OCI-LY3 (cell line): ENCODE measurements around the gene UBAC2.

Source experiments
- H2AFZ ChIP-seq: fragments of 200-600, 300-600 bp; shearing (Covaris generic); 2 replicates; pipeline ENCODE4 v1.6.0; 2014; ENCODE audit warnings: antibody characterized with exemption, low read depth, low read length
- H3K27ac ChIP-seq: fragments of 200-600, 300-600 bp; sonication (generic); 2 replicates; pipeline ENCODE4 v1.5.1; 2014; ENCODE audit warnings: mild to moderate bottlenecking, low read length, moderate library complexity, mixed read lengths
- H3K27me3 ChIP-seq: fragments of 200-600, 300-600 bp; sonication (generic); 2 replicates; pipeline ENCODE4 v1.6.1; 2014; ENCODE audit warnings: low read depth, low read length, mixed read lengths
- H3K36me3 ChIP-seq: fragments of 200-600, 300-600 bp; sonication (generic); replicated peaks from 2 replicates; pipeline ENCODE3; 2014; ENCODE audit warnings: low read depth, low read length, mixed read lengths
- H3K4me1 ChIP-seq: fragments of 300-600, 200-600 bp; sonication (generic); 2 replicates; pipeline ENCODE4 v1.6.1; 2014; ENCODE audit warnings: low read length, mixed read lengths
- H3K4me2 ChIP-seq: fragments of 200-600, 300-600 bp; sonication (generic); 2 replicates; pipeline ENCODE4 v1.6.1; 2014; ENCODE audit warnings: low read length, mixed read lengths
- H3K4me3 ChIP-seq: fragments of 300-600, 200-600 bp; sonication (generic); 2 replicates; pipeline ENCODE4 v1.5.1; 2014; ENCODE audit warnings: antibody characterized with exemption, mild to moderate bottlenecking, low read length, moderate library complexity
- H3K79me2 ChIP-seq: fragments of 300-600, 200-600 bp; shearing (Covaris generic); 2 replicates; pipeline ENCODE4 v1.6.1; 2014; ENCODE audit warnings: mild to moderate bottlenecking, low read length, mixed read lengths
- H3K9ac ChIP-seq: fragments of 300-600, 200-600 bp; shearing (Covaris generic); 2 replicates; pipeline ENCODE4 v1.6.0; 2014; ENCODE audit warnings: mild to moderate bottlenecking, low read length, moderate library complexity
- H3K9me3 ChIP-seq: fragments of 200-600, 300-600 bp; shearing (Covaris generic); 2 replicates; pipeline ENCODE4 v1.6.1; 2014; ENCODE audit warnings: low read length, mixed read lengths; ENCODE audit not compliant: insufficient read depth
- H4K20me1 ChIP-seq: fragments of 200-600, 300-600 bp; sonication (generic); 2 replicates; pipeline ENCODE4 v1.6.1; 2016; ENCODE audit warnings: low read length, mixed read lengths; ENCODE audit not compliant: insufficient read depth
- EZH2phosphoT487 ChIP-seq: fragments of 200-600 bp; shearing (Covaris generic); IDR thresholded peaks from 2 replicates; pipeline ENCODE4 v1.6.1; 2018; ENCODE audit warnings: antibody characterized with exemption, mixed run types, low read depth
- TF ChIP-seq, protein P1 (sequence below): fragments of 200-600, 300-600 bp; sonication (generic); IDR thresholded peaks from 2 replicates; pipeline ENCODE4 v1.5.1; 2014; ENCODE audit warnings: antibody characterized with exemption, low read length, low read depth

UBAC2 gene

DNA sequence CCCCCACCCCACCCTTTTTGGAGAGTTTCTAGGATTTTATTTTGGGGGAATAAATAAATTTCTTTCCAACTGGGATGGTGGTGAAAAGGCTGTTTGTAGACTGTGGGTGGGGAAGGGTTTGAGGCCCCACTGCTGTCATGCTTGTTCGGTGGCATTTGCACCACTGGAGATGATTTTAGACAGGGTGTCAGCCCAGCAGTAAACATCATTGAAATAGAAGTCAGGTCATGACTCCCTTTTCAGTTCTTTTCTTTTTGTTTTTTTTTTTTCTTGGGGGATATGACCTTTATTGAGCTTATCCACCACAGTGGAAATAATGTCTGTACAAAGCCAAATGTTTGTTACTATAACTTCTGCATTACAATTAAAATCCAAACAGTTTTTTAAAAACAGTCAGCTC, 14.1 kb downstream of the UBAC2 start:
- H3K36me3 ChIP-seq: peaks cover 6% of the 10 kb centered on the region
- no peaks in the 10 kb centered on the region for H3K9me3 ChIP-seq
- H4K20me1 ChIP-seq: peaks cover 85% of the 10 kb centered on the region
- no peak overlapping the region for H2AFZ ChIP-seq
- H3K4me3 ChIP-seq: no peak overlapping the region
- no peak overlapping the region for H3K27ac ChIP-seq
- peaks cover 45% of the 10 kb centered on the region for H3K79me2 ChIP-seq
- no peak overlapping the region for H3K9ac ChIP-seq
- no peak for TF ChIP-seq EZH2phosphoT487
- TF ChIP-seq, protein P1, sequence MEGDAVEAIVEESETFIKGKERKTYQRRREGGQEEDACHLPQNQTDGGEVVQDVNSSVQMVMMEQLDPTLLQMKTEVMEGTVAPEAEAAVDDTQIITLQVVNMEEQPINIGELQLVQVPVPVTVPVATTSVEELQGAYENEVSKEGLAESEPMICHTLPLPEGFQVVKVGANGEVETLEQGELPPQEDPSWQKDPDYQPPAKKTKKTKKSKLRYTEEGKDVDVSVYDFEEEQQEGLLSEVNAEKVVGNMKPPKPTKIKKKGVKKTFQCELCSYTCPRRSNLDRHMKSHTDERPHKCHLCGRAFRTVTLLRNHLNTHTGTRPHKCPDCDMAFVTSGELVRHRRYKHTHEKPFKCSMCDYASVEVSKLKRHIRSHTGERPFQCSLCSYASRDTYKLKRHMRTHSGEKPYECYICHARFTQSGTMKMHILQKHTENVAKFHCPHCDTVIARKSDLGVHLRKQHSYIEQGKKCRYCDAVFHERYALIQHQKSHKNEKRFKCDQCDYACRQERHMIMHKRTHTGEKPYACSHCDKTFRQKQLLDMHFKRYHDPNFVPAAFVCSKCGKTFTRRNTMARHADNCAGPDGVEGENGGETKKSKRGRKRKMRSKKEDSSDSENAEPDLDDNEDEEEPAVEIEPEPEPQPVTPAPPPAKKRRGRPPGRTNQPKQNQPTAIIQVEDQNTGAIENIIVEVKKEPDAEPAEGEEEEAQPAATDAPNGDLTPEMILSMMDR: no peak
- no peaks in the 10 kb centered on the region for H3K27me3 ChIP-seq
- no peak overlapping the region for H3K4me2 ChIP-seq
- H3K4me1 ChIP-seq: 0 out of 2 replicates have a peak, but pooled peaks cover 4% of the 10 kb centered on the region

DNA sequence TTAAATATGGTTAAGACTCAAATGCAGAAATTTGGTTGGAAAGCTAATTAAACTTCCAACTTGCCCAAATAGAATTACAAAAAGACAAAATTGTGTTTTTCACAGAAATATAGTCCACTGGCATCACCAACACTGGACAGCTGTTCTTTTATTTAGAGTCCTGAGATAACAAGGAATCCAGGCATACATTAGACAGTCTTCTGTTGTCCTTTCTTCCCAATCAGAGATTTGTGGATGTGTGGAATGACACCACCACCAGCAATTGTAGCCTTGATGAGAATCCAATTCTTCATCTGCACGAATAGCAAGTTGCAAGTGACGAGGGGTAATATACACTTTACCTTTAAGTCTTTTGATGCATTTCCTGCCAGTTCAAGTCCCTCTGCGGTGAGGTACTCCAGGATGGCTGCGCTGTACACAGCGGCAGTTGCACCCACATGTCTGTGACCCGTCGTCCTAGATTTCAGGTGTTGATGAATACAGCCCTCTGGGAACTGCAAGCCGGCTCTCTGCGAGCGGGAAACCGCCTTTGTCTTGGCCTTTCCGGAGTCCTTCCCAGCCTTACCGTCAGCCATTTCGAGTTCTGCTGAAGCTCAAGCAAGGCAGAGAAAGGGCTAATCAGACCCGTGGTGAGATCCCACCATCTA, 14.7 kb downstream of the UBAC2 start:
- Histone ChIP-seq H4K20me1 (peaks cover 86% of the 10 kb centered on the region), H3K4me3 (no peak overlapping the region), H3K79me2 (peaks cover 45% of the 10 kb centered on the region), H2AFZ (no peak overlapping the region), H3K27me3 (no peaks in the 10 kb centered on the region), H3K4me1 (0 out of 2 replicates have a peak, but pooled peaks cover 4% of the 10 kb centered on the region), H3K9ac (no peak overlapping the region), H3K4me2 (no peak overlapping the region), H3K36me3 (peaks cover 6% of the 10 kb centered on the region), H3K9me3 (no peaks in the 10 kb centered on the region), H3K27ac (no peak overlapping the region)
- TF ChIP-seq, protein P1: no peak
- no peak for TF ChIP-seq EZH2phosphoT487

DNA sequence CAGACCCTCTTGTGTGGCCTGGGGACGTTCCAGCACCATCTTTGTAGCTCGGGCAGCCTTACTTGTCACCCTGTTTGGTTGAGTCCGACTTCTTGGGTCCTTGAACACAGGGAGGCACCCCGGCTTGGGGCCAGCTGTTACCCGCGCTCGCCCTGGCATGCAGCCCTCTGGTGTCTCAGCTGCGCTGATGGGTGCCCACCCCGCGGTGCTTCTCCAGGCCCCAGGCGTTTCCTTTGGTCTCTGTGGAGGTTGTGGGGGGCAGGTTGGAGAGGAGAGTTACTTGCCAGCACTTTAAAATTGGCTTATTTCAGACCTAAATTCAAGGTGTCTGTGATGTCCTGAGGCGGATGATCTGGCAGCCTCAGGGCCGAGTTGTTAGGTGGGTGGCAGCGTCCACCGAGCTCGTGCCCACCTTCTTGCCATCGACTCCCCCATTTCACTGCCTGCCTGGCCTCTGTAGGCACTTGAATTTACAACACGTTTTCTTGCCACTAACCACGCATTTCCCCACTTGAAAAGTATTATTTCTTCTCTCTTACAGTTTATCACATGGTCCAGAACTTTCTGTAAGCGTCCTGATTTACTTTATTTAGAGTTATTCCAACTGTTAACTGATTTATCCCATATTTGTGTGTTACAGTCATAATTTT, 16.9 kb downstream of the UBAC2 start:
- Histone ChIP-seq H3K27ac (no peak overlapping the region), H3K9ac (no peak overlapping the region), H3K4me3 (no peak overlapping the region), H3K4me2 (no peak overlapping the region), H3K4me1 (0 out of 2 replicates have a peak, but pooled peaks cover 4% of the 10 kb centered on the region), H3K9me3 (no peaks in the 10 kb centered on the region), H2AFZ (no peak overlapping the region), H3K36me3 (peaks cover 14% of the 10 kb centered on the region), H3K27me3 (no peaks in the 10 kb centered on the region), H3K79me2 (peaks cover 53% of the 10 kb centered on the region), H4K20me1 (peaks cover 83% of the 10 kb centered on the region)
- TF ChIP-seq EZH2phosphoT487: no peak
- TF ChIP-seq, protein P1: no peak

DNA sequence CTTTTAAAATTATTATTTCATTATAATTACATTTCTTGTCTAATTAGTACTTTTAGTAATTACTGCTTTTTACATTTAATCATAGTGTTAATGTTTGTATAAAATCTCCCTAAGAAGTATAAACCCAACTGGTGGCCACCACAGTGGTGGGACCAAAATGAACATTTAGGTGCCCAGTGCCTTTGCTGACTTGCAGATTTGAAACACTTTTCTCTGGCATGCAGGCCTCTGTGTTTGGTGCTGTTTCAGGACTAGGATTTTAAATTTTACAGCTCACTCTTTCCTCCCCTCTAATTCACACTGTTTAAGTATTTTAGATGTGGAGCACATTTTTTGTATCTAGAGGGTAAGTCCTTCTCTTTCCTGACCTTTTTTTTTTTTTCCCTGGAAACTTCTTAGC, 17.5 kb downstream of the UBAC2 start:
- Histone ChIP-seq H3K9ac (no peak overlapping the region), H3K4me2 (no peak overlapping the region), H2AFZ (no peak overlapping the region), H3K36me3 (peaks cover 18% of the 10 kb centered on the region), H3K4me1 (0 out of 2 replicates have a peak, but pooled peaks cover 4% of the 10 kb centered on the region), H3K27ac (no peak overlapping the region), H3K27me3 (no peaks in the 10 kb centered on the region), H3K4me3 (no peak overlapping the region), H3K9me3 (no peaks in the 10 kb centered on the region), H4K20me1 (peaks cover 84% of the 10 kb centered on the region), H3K79me2 (peaks cover 54% of the 10 kb centered on the region)
- TF ChIP-seq, protein P1: no peak
- TF ChIP-seq EZH2phosphoT487: no peak
